Measurements from ENCODE around the gene MRPS16. TPM values are rescaled to one million over a fixed set of nuclear protein-coding genes. Genes with fewer than 3 reads are reported as not detected.

The MRPS16 gene
- total and polyA plus RNA-seq, 9 of the 15 experiments (the other 6 are each of a cell fraction or from before 2014, with no cell fraction given) = 65.0 to 239 (median 146) TPM

DNA sequence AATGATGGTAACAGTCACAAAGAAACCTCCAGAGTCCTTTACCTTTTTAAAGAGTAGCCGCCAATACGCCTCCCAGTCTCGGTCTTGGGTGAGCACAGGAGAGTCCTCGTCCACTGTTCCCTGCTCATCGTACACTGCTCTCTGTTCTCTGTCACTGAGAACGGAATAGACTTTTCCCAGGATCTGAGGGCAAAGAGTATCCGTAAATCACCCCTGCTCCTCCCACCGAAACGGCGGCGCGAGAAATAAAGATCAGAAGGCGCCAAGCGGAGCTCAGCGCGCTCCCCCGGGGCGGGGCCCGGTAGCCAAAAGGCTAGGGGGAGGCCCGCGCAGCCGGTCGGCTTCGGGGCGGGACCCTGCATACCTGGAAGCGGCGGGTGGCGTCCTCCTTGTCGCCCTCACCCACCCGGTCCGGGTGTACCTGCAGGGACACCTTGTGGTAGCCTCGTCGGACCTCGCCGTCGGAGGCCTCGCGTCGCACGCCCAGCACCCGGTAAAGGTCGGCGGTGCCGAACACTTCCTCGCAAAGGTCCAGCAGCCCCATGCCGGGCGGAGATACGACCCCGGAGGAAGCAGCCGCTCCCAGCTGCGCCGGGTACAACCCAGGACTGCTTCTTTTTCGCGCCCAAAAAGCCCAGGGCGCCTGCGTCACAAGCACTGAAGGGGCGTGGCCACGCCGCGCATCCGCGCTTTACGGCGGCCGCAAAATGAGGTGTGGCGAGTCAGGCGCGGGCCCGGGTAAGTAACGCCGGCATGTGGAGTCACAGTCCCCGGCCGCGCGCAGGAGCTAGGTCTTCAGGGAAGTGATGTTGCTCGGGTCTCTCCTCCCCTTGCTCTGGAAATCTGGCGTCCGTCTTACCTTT, 5.6 kb downstream of the MRPS16 start, which contains the start of gene DNAJC9 (continued):
- TF ChIP-seq, protein P1, sequence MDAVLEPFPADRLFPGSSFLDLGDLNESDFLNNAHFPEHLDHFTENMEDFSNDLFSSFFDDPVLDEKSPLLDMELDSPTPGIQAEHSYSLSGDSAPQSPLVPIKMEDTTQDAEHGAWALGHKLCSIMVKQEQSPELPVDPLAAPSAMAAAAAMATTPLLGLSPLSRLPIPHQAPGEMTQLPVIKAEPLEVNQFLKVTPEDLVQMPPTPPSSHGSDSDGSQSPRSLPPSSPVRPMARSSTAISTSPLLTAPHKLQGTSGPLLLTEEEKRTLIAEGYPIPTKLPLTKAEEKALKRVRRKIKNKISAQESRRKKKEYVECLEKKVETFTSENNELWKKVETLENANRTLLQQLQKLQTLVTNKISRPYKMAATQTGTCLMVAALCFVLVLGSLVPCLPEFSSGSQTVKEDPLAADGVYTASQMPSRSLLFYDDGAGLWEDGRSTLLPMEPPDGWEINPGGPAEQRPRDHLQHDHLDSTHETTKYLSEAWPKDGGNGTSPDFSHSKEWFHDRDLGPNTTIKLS (IDR thresholded peaks at IDR 0.05; ENCODE audit: borderline replicate concordance, low read depth) = peak; percentile 57; the same call in 1 of the 2 replicates
- TF ChIP-seq SIN3A (IDR thresholded peaks at IDR 0.05; ENCODE audit: borderline replicate concordance in 2 of 2, control insufficient read depth in 1 of 2, low read depth in 2 of 2, low read length in 2 of 2) (peak; percentile 78 to 80; a peak in 3 of 4 replicates), CHD2 (IDR thresholded peaks at IDR 0.05; ENCODE audit: low read depth, low read length) (peak; percentile 2; the same call in 1 of the 2 replicates), RBM22 (IDR thresholded peaks at IDR 0.05; ENCODE audit: low read depth, low read length, poor library complexity, severe bottlenecking) (peak; percentile 90), GABPB2 (CRISPR knock-in tag; conservative IDR thresholded peaks at IDR 0.05) (peak; percentile 62; the same call in 1 of the 2 replicates), SMAD3 (CRISPR knock-in tag; conservative IDR thresholded peaks at IDR 0.05) (peak; percentile 33; the same call in 1 of the 2 replicates), SAP30 (IDR thresholded peaks at IDR 0.05; ENCODE audit: borderline replicate concordance, insufficient read depth, low read depth, low read length, poor library complexity, severe bottlenecking) (peak; percentile 92), GABPB1 (CRISPR knock-in tag; IDR thresholded peaks at IDR 0.05) (peak; percentile 89), CBX3 (IDR thresholded peaks at IDR 0.05; ENCODE audit: borderline replicate concordance in 1 of 2, low read length in 2 of 2) (no peak; a peak in 2 of 3 replicates), RCOR1 (IDR thresholded peaks at IDR 0.05; ENCODE audit: borderline replicate concordance in 1 of 2, low read depth in 2 of 2, low read length in 2 of 2) (no peak; a peak in 1 of 4 replicates), CREM (IDR thresholded peaks at IDR 0.05; ENCODE audit: low read depth) (peak; percentile 93), SP2 (IDR thresholded peaks at IDR 0.05; ENCODE audit: extremely low read depth, low read depth, low read length, poor library complexity, severe bottlenecking) (no peak), ZNF764 (CRISPR knock-in tag; IDR thresholded peaks at IDR 0.05; ENCODE audit: low read depth) (no peak; the same call in 1 of the 2 replicates), HDGF (IDR thresholded peaks at IDR 0.05) (no peak), SRSF9 (IDR thresholded peaks at IDR 0.05; ENCODE audit: borderline replicate concordance, low read depth, low read length) (no peak), CAMTA2 (CRISPR knock-in tag; conservative IDR thresholded peaks at IDR 0.05) (0 out of 2 replicates have a peak, but pooled peaks have one; percentile 82), ZNF384 (IDR thresholded peaks at IDR 0.05; ENCODE audit: low read depth, low read length) (no peak)
- TF ChIP-seq, protein P2, sequence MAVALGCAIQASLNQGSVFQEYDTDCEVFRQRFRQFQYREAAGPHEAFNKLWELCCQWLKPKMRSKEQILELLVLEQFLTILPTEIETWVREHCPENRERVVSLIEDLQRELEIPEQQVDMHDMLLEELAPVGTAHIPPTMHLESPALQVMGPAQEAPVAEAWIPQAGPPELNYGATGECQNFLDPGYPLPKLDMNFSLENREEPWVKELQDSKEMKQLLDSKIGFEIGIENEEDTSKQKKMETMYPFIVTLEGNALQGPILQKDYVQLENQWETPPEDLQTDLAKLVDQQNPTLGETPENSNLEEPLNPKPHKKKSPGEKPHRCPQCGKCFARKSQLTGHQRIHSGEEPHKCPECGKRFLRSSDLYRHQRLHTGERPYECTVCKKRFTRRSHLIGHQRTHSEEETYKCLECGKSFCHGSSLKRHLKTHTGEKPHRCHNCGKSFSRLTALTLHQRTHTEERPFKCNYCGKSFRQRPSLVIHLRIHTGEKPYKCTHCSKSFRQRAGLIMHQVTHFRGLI (CRISPR knock-in tag; IDR thresholded peaks at IDR 0.05) = no peak
- TF ChIP-seq, protein P3, sequence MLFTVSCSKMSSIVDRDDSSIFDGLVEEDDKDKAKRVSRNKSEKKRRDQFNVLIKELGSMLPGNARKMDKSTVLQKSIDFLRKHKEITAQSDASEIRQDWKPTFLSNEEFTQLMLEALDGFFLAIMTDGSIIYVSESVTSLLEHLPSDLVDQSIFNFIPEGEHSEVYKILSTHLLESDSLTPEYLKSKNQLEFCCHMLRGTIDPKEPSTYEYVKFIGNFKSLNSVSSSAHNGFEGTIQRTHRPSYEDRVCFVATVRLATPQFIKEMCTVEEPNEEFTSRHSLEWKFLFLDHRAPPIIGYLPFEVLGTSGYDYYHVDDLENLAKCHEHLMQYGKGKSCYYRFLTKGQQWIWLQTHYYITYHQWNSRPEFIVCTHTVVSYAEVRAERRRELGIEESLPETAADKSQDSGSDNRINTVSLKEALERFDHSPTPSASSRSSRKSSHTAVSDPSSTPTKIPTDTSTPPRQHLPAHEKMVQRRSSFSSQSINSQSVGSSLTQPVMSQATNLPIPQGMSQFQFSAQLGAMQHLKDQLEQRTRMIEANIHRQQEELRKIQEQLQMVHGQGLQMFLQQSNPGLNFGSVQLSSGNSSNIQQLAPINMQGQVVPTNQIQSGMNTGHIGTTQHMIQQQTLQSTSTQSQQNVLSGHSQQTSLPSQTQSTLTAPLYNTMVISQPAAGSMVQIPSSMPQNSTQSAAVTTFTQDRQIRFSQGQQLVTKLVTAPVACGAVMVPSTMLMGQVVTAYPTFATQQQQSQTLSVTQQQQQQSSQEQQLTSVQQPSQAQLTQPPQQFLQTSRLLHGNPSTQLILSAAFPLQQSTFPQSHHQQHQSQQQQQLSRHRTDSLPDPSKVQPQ (CRISPR knock-in tag; IDR thresholded peaks at IDR 0.05; ENCODE audit: borderline replicate concordance) = no peak
